22Rv1 (cell line): ENCODE data around the gene CSTF3.

Experiments used
- H3K27ac ChIP-seq: fragments of 450-650 bp; 2 replicates; pipeline ENCODE4 v1.5.1; 2017
- ZFX ChIP-seq: fragments of 450-650 bp; IDR thresholded peaks from 2 replicates; pipeline ENCODE4 v1.6.1; 2017; ENCODE audit warnings: antibody characterized with exemption, borderline replicate concordance
- TF ChIP-seq, protein P1 (sequence below): fragments of 450-650 bp; IDR thresholded peaks from 2 replicates; pipeline ENCODE4 v1.5.1; 2017; ENCODE audit warnings: mild to moderate bottlenecking

The CSTF3 gene

GRCh38 chr11:33161120-33162005 lies at the start of gene CSTF3:
CSTF3 (minus strand) TSS chr11:33161480; CDS start chr11:33161325, 155 bp downstream.
- TF ChIP-seq, protein P1, sequence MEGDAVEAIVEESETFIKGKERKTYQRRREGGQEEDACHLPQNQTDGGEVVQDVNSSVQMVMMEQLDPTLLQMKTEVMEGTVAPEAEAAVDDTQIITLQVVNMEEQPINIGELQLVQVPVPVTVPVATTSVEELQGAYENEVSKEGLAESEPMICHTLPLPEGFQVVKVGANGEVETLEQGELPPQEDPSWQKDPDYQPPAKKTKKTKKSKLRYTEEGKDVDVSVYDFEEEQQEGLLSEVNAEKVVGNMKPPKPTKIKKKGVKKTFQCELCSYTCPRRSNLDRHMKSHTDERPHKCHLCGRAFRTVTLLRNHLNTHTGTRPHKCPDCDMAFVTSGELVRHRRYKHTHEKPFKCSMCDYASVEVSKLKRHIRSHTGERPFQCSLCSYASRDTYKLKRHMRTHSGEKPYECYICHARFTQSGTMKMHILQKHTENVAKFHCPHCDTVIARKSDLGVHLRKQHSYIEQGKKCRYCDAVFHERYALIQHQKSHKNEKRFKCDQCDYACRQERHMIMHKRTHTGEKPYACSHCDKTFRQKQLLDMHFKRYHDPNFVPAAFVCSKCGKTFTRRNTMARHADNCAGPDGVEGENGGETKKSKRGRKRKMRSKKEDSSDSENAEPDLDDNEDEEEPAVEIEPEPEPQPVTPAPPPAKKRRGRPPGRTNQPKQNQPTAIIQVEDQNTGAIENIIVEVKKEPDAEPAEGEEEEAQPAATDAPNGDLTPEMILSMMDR: no peak
- peak within 1 kb of the TSS; percentile 88 for H3K27ac ChIP-seq

GRCh38 chr11:33208150-33208549 lies 46.9 kb upstream of the CSTF3 start:
- TF ChIP-seq, protein P1: no peak
- TF ChIP-seq ZFX: no peak
- H3K27ac ChIP-seq: no peak overlapping the region

DNA sequence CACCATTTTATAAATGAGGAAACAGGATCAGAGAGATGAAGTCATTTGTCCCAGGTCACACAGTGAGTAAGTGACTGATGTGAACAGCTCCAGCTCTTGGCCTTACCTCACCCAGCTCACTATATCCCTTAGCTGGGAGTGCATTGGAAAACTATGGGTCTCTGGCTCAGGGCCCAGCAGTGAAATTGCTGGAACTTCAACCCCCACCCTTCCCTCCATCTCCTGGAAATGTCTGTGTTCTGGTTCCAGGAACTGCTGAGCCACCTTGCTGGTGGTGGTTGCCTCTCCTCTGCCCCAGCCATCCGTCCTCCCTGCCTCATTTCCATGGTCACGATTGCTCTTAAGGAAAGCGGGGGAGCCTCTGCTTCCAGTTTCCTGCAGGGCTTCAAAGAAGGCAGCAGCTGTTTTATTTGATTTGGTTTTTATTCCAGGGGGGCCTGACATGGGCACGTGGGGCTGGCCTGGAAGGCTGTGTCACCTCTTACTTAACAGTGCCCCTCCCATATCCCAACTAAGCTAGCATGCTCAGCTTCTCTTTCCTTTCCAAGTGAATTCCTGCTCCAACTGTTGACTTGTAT lies 46.2 kb upstream of the CSTF3 start:
- H3K27ac ChIP-seq: no peak overlapping the region
- TF ChIP-seq, protein P1: no peak
- no peak for TF ChIP-seq ZFX

GRCh38 chr11:33197915-33198727 lies 36.8 kb upstream of the CSTF3 start:
- H3K27ac ChIP-seq: no peak overlapping the region
- TF ChIP-seq, protein P1: no peak
- TF ChIP-seq ZFX: no peak

- TF ChIP-seq ZFX: no peak
- TF ChIP-seq, protein P1: no peak
- H3K27ac ChIP-seq: no peak overlapping the region
Measured at GRCh38 chr11:33195462-33196173, 34.3 kb upstream of the CSTF3 start.

GRCh38 chr11:33194455-33194854 lies 33.2 kb upstream of the CSTF3 start:
- TF ChIP-seq ZFX: no peak
- TF ChIP-seq, protein P1: no peak
- H3K27ac ChIP-seq: no peak overlapping the region
